ENCODE data around the gene GPR132. TPM values are rescaled to one million over a fixed set of nuclear protein-coding genes. Genes with fewer than 3 reads are reported as not detected.
"Not testable (repeated sequence)": the region's sequence is repeated elsewhere in the genome, so short reads cannot be mapped to it uniquely, and the experiment has no call there.

The GPR132 gene
- total RNA-seq, 2 donors from 2014 or later: 43.4 to 47.1 TPM

DNA sequence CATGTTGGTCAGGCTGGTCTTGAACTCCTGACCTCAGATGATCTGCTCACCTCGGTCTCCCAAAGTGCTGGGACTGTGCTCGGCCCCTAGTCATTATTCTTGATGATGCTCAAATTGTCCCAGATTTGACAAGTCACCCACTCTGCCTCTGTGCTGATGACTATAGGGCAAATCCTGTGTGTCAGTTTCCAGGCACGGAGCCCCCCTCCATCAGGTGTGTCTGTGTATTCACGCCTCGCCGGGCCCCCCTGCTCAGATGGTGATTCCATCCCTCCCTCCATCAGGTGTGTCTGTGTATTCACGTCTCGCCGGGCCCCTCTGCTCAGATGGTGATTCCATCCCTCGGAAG is 4.3 kb upstream of the GPR132 start:
- no peaks in the 10 kb centered on the region for H3K9me3 ChIP-seq (ENCODE audit: control insufficient read depth, low read length, poor library complexity, severe bottlenecking)
- Mint-ChIP-seq H3K27ac (peak overlapping the region; percentile 99), H3K27me3 (no peaks in the 10 kb centered on the region), H3K4me3 (peak overlapping the region; percentile 53), H3K4me1 (peaks cover 40% of the 10 kb centered on the region), H3K36me3 (ENCODE audit: low read depth) (no peaks in the 10 kb centered on the region)
- ATAC-seq (no peak), DNase-seq (no peak)

DNA sequence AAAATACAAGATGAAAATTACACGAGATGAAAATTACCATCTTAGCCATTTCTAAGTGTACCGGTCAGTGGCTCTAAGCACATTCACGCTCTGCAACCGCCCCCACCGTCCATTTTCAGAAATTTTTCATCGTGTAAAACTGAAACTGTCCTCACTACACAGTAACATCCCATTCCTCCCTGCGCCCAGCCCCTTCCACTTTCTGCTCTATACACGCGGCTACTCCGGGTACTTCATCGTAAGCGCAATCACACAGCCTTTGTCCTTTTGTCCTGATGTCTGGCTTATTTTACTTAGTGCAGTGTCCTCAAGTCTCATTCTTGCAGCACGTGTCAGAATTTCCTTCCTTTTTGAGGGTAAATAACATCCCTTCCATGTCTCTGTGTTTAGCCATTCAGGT is 3.6 kb upstream of the GPR132 start:
- H3K4me1 Mint-ChIP-seq: peaks cover 44% of the 10 kb centered on the region
- DNase-seq: no peak
- no peaks in the 10 kb centered on the region for H3K36me3 Mint-ChIP-seq (ENCODE audit: low read depth)
- H3K27me3 Mint-ChIP-seq: no peaks in the 10 kb centered on the region
- peak overlapping the region; percentile 79 for H3K4me3 Mint-ChIP-seq
- H3K27ac Mint-ChIP-seq: peak overlapping the region; percentile 99
- no peaks in the 10 kb centered on the region for H3K9me3 ChIP-seq (ENCODE audit: control insufficient read depth, low read length, poor library complexity, severe bottlenecking)
- ATAC-seq: no peak

DNA sequence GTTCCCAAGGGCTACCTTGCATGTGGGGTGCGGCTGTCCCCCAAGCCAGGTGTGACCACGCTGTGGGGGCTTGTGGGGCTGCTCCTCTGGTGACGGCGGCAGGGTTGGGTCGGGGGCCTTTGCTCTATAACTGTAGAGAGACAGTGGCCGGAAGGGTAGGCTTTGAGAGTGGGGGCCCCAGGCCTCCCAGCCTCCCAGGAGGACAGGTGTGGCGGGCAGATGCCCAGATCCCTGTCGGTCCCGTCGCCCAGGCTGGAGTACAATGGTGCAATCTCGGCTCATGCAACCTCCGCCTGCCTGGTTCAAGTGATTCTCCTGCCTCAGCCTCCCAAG is 2.7 kb upstream of the GPR132 start:
- no peak overlapping the region for H3K4me3 Mint-ChIP-seq
- peaks cover 48% of the 10 kb centered on the region for H3K4me1 Mint-ChIP-seq
- no peaks in the 10 kb centered on the region for H3K27me3 Mint-ChIP-seq
- DNase-seq (no peak), ATAC-seq (no peak)
- no peaks in the 10 kb centered on the region for H3K36me3 Mint-ChIP-seq (ENCODE audit: low read depth)
- peak overlapping the region; percentile 99 for H3K27ac Mint-ChIP-seq
- no peaks in the 10 kb centered on the region for H3K9me3 ChIP-seq (ENCODE audit: control insufficient read depth, low read length, poor library complexity, severe bottlenecking)

DNA sequence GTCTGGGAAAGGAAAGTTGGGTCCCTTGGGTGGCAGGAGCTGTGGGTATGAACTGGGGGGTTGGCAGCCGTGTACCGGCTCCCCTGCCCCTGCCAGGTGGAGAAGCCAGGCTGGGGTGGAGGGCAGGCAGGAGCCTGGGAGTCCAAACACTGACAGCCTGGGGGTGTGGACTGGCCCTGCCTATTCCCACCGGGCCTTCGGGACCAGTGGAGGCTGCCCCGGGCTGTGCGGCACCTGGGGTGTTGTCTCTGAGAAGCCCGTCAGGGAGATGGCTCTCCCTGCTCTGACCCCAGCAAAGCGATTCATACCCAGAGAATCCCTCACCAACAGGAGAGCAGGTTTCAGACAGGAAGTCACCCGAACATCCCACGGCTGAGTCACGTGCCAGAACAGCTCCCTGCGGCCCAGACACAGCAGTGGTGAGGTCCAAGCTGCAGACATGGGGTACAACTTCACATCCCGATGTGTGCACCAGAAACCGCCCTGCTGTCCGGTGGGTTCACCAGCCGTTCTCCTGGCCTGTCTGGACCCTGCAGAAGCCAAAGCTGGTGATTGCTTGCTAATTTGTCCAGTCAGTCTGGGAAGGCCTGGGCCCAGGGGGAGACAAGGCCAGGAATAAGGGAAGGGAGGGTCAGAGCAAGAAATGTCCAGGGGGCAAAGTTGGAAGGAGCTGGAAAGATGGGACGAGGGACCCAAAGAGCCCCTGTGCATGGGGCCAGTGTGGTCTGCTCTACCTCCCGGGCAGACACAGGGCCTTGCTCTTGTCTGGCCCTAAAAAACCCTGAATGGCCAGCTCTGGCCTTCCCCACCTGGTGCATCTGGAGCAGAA is 2.1 kb upstream of the GPR132 start:
- peak overlapping the region; percentile 96 for H3K4me3 Mint-ChIP-seq
- peaks cover 50% of the 10 kb centered on the region for H3K4me1 Mint-ChIP-seq
- ATAC-seq: no peak

DNA sequence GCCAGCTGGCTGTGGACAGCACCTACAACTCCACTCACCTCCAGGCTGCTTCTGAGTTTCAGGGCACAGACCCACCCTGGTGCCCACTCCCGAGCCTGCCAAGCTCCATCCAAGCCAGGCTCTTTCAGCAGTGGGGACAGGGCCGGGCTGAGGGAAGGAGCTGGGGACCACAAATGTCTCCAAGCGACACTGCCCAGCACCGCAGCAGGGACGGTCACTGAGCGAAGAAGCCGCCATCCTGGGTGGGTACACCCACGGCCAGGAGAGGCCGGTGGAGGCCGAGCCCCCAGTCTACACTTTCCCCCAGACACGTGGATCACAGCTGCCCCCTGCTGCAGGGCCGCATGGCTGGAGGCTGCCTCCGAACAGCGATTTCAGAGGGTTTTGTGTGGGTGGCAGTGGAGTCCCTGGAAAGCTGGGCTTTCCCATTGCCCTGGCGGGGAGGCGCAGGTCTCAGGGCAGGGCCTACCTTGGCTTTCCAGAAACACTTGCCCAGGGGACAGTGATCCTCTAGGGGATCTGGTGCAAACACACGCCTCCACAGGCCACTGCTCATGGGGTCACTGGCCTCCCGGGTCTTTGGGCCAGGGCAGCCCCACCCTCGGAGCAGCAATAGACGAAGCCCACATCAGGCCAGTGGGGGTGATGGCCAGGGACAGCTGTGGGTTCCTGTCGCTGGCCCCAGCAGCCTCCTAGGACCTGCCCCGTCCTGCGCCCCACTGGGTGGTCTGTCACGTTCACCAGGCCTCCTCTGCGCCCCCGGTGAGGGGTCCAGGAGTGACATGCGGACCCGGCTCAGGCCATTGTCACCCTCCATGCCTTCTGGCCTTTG is 1.2 kb upstream of the GPR132 start:
- Mint-ChIP-seq H3K4me3 (peak overlapping the region; percentile 96), H3K4me1 (peaks cover 54% of the 10 kb centered on the region), H3K36me3 (ENCODE audit: low read depth) (no peaks in the 10 kb centered on the region), H3K27me3 (no peaks in the 10 kb centered on the region), H3K27ac (peak overlapping the region; percentile 99)
- H3K9me3 ChIP-seq (ENCODE audit: control insufficient read depth, low read length, poor library complexity, severe bottlenecking): no peaks in the 10 kb centered on the region
- ATAC-seq (no peak), DNase-seq (no peak)

More for the DNA sequence above, 2.1 kb upstream of the GPR132 start:
- no peaks in the 10 kb centered on the region for H3K27me3 Mint-ChIP-seq
- no peaks in the 10 kb centered on the region for H3K9me3 ChIP-seq (ENCODE audit: control insufficient read depth, low read length, poor library complexity, severe bottlenecking)
- peak in 1 of 3 donors; percentile 49 for DNase-seq
- peak overlapping the region; percentile 99 for H3K27ac Mint-ChIP-seq
- H3K36me3 Mint-ChIP-seq (ENCODE audit: low read depth): no peaks in the 10 kb centered on the region

DNA sequence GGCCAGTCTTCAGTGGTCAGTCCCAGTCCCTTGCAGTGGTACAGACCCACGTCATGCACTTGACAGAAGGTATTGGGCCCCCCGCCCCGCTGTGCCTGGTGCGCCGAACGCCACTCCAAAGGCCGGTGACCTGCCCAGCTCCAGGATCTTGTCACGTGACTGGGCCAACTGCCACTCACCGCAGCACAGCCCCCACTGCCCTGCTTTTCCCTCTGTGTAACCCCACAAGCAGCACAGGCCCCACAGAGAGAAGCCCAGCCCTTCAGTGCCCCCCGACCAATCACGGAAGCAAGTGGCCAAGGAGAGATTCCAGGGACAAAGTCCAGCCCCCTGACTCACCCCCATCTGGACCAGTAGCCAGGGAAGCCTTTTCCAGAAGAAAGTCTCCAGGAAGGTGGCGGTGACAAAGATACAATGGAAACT is 498 bp downstream of the GPR132 start:
- H3K4me1 Mint-ChIP-seq: peaks cover 56% of the 10 kb centered on the region
- H3K9me3 ChIP-seq (ENCODE audit: control insufficient read depth, low read length, poor library complexity, severe bottlenecking): no peaks in the 10 kb centered on the region
- ATAC-seq (no peak), DNase-seq (no peak)
- no peaks in the 10 kb centered on the region for H3K36me3 Mint-ChIP-seq (ENCODE audit: low read depth)
- H3K27me3 Mint-ChIP-seq: no peaks in the 10 kb centered on the region
- peak overlapping the region; percentile 99 for H3K27ac Mint-ChIP-seq
- peak overlapping the region; percentile 96 for H3K4me3 Mint-ChIP-seq

DNA sequence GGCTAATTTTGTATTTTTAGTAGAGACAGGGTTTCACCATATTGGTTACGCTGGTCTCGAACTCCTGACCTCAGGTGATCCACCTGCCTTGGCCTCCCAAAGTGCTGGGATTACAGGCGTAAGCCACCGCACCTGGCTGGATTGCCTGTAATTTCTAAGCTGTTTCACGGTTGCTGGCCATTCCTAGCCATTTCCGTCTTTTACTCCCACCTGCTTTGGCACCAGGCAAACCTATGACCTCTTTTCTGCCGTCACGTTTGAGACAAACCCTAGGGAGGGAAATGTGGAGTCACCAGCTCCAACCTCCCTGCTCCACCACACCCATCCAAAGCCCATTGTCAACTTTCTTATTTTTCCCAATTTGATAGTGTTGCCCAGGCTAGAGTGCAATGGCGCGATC is 1.2 kb downstream of the GPR132 start:
- H3K4me3 Mint-ChIP-seq: peak overlapping the region; percentile 96
- ATAC-seq: no peak
- peaks cover 59% of the 10 kb centered on the region for H3K4me1 Mint-ChIP-seq
- H3K36me3 Mint-ChIP-seq (ENCODE audit: low read depth): no peaks in the 10 kb centered on the region
- no peaks in the 10 kb centered on the region for H3K9me3 ChIP-seq (ENCODE audit: control insufficient read depth, low read length, poor library complexity, severe bottlenecking)
- H3K27ac Mint-ChIP-seq: peak overlapping the region; percentile 99
- DNase-seq: no peak
- H3K27me3 Mint-ChIP-seq: no peaks in the 10 kb centered on the region

DNA sequence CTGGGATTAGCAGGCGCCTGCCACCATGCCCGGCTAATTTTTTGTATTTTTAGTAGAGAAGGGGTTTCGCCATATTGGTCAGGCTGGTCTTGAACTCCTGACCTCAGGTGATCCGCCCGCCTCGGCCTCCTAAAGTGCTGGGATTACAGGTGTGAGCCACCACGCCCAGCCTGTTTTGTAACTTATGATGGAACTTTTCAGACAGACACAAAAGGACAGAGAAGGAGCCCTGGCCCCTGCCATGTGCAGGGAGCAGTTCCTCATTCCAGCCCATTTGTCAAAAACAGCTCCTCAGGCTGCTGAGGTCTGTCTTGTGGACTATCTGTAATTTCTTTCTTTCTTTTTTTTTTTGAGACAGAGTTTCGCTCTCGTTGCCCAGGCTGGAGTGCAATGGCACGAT is 1.7 kb downstream of the GPR132 start:
- peak overlapping the region; percentile 99 for H3K27ac Mint-ChIP-seq
- ATAC-seq; H3K9me3 ChIP-seq (ENCODE audit: control insufficient read depth, low read length, poor library complexity, severe bottlenecking); H3K27me3 Mint-ChIP-seq; H3K36me3 Mint-ChIP-seq (ENCODE audit: low read depth); DNase-seq: not testable (repeated sequence)
- peaks cover 57% of the 10 kb centered on the region for H3K4me1 Mint-ChIP-seq
- peak overlapping the region; percentile 96 for H3K4me3 Mint-ChIP-seq

DNA sequence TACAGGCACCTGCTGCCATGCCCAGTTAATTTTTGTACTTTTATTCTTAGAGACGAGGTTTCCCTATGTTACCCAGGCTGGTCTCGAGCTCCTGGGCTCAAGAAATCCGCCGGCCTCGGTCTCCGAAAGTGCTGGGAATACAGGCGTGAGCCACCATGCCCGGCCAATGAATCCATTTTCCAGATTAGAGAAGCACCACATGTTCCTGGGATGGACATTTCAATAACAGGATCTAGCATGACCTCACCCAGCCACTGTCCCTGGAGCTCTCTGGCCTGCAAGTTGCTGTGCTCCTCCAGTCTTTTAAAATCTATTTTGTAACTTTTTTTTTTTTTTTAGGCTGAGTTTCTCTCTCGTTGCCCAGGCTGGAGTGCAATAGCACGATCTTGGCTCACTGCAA is 2.2 kb downstream of the GPR132 start:
- ATAC-seq: no peak
- Mint-ChIP-seq H3K36me3 (ENCODE audit: low read depth) (no peaks in the 10 kb centered on the region), H3K27me3 (no peaks in the 10 kb centered on the region), H3K4me1 (peaks cover 61% of the 10 kb centered on the region), H3K4me3 (peak overlapping the region; percentile 96), H3K27ac (peak overlapping the region; percentile 99)
- no peaks in the 10 kb centered on the region for H3K9me3 ChIP-seq (ENCODE audit: control insufficient read depth, low read length, poor library complexity, severe bottlenecking)
- no peak for DNase-seq

DNA sequence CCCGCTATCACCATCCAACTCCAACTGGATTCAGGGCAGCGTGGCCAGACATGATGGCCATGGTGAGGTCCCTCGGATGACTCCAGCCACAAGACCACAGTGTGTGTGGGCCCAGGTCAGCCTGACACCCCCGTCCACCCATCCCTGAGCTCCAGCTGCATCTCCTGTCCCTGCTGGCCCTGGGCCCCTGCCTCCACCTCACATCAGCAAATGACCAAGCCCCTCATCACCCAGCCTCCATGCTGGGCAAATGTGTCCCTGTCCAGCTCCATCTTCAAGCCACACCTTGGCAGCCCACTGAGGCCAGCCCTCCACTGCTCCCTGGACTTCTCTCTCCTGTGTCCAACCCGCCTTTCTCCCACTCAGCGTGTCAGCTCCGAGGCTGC is 3.2 kb downstream of the GPR132 start:
- Mint-ChIP-seq H3K27me3 (no peaks in the 10 kb centered on the region), H3K36me3 (ENCODE audit: low read depth) (no peaks in the 10 kb centered on the region), H3K4me3 (peak overlapping the region; percentile 96), H3K27ac (peak overlapping the region; percentile 99), H3K4me1 (peaks cover 55% of the 10 kb centered on the region)
- no peaks in the 10 kb centered on the region for H3K9me3 ChIP-seq (ENCODE audit: control insufficient read depth, low read length, poor library complexity, severe bottlenecking)
- ATAC-seq (no peak), DNase-seq (no peak)

DNA sequence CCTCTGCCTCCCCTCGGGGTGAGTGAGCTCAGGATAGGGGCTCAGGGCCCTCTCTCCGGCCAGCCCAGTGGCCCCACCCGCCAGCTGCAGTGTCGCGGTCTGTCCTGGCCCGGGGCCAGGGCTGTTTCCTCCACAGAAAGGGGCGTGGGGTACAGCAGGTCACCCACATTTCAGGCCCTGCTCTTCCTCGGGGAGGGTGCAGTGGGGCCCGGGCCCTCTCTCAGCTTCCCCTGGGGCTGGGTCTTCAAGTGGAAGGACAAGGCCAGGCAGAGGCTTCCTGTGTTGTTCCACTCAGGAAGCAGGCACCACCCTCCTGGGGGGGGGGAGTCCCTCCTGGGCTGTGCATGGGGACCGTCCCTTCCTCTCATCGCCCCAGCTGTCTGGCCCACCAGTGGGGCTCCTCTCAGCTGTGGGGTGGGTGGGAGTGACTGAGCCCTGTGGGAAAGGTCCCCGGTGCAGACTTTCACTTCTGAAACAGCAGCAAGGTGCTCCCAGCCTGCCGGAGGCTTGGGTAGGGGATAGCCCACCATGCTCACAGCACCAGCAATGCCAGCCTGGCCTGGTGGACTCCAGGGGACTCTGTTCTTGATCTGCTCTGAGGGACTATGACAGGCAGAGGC is 3.7 kb downstream of the GPR132 start:
- no peaks in the 10 kb centered on the region for H3K9me3 ChIP-seq (ENCODE audit: control insufficient read depth, low read length, poor library complexity, severe bottlenecking)
- H3K36me3 Mint-ChIP-seq (ENCODE audit: low read depth): no peaks in the 10 kb centered on the region
- H3K27me3 Mint-ChIP-seq: no peaks in the 10 kb centered on the region
- H3K27ac Mint-ChIP-seq: peak overlapping the region; percentile 99
- H3K4me1 Mint-ChIP-seq: peaks cover 54% of the 10 kb centered on the region
- peak overlapping the region; percentile 96 for H3K4me3 Mint-ChIP-seq
- ATAC-seq (no peak), DNase-seq (peak in 2 of 3 donors; percentile 39 to 54)

DNA sequence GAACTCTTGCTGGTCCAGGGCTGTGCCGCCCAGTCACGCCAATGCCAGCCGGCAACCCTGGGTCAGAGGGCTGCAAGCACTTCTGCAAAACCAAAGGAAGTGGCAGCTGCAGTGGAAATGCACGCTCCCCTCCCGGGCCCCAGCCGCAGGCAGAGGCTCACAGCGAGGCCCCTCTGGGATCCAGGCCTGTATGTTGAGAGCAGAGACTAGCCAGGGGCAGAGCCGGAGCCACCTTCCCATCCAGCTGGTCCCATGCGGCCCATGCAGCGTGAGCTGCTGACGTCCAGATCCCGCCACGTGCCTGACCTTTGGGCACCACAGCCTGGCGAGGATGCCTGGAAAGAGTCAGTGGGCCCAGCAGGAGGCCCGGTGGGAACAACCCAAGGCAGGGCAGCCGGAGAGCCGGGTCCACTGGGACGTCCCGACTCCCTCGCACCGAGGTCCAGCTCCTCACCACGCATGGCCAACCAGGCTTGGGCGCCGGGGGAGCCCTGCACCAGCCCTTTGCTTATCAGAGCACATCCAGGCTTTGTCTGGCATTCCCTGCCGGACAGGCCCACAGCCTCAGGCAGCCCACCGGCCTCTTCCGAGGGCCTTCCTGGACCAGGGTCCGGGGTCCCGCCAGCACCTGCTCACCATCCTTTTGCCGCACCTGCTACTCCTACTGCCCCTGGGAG is 4.3 kb downstream of the GPR132 start:
- Mint-ChIP-seq H3K27ac (peak overlapping the region; percentile 99), H3K36me3 (ENCODE audit: low read depth) (no peaks in the 10 kb centered on the region), H3K27me3 (no peaks in the 10 kb centered on the region), H3K4me1 (peaks cover 49% of the 10 kb centered on the region), H3K4me3 (peak overlapping the region; percentile 96)
- H3K9me3 ChIP-seq (ENCODE audit: control insufficient read depth, low read length, poor library complexity, severe bottlenecking): no peaks in the 10 kb centered on the region
- ATAC-seq (no peak), DNase-seq (no peak)

All from T-helper 17 cell (primary cell).